CD8-positive, alpha-beta memory T cell (primary cell): ENCODE data around the gene PIGC. TPM values are rescaled to one million over a fixed set of nuclear protein-coding genes. Genes with fewer than 3 reads are reported as not detected.
A peak's percentile ranks its signal among the peaks of the same experiment; 100 is the strongest.

Experiments
- CTCF ChIA-PET: fragments of 350-600 bp; sonication (Branson Sonifier 250); formaldehyde crosslinking; loops from one replicate; lab custom pipeline; 2021; ENCODE audit warnings: antibody characterized with exemption; lab: Charles Lee
- POLR2A ChIA-PET: fragments of 350-600 bp; sonication (Branson Sonifier 250); formaldehyde crosslinking; loops from one replicate; lab custom pipeline; 2021; ENCODE audit warnings: antibody characterized with exemption; lab: Charles Lee
- DNase-seq, 5 donors: peaks; one replicate each; pipeline versions ENCODE4 v3.0.0 to v3.0.0-alpha.2; 2020 to 2022; ENCODE audit warnings: mixed read lengths in 1 of 5
- H3K27ac ChIP-seq: one replicate; pipeline ENCODE4 v1.7.0; 2013; ENCODE audit warnings: low read depth, mild to moderate bottlenecking, low read length, moderate library complexity
- H3K27me3 ChIP-seq: 2 replicates; pipeline ENCODE4 v1.7.0; 2013; ENCODE audit warnings: low read length, mild to moderate bottlenecking; ENCODE audit not compliant: insufficient read depth, poor library complexity, severe bottlenecking
- H3K36me3 ChIP-seq: 2 replicates; pipeline ENCODE4 v1.7.0; 2013; ENCODE audit warnings: mild to moderate bottlenecking, low read length, moderate library complexity; ENCODE audit not compliant: insufficient read depth
- H3K4me1 ChIP-seq: 2 replicates; pipeline ENCODE4 v1.7.0; 2013; ENCODE audit warnings: mild to moderate bottlenecking, low read length, moderate library complexity; ENCODE audit not compliant: insufficient read depth
- H3K4me3 ChIP-seq: 2 replicates; pipeline ENCODE4 v1.7.0; 2013; ENCODE audit warnings: mild to moderate bottlenecking, low read length
- H3K9me3 ChIP-seq: 2 replicates; pipeline ENCODE4 v1.7.0; 2013; ENCODE audit warnings: mild to moderate bottlenecking, low read length
- H3K27ac Mint-ChIP-seq, 8 donors: one replicate each; pipeline ENCODE4 v1.8.0; 2020 to 2021; ENCODE audit warnings: mixed read lengths in 8 of 8, mild to moderate bottlenecking in 6 of 8, inconsistent platforms in 3 of 8, moderate library complexity in 3 of 8
- H3K27me3 Mint-ChIP-seq, 2 donors: one replicate each; pipeline ENCODE4 v1.8.0; 2020 to 2021; ENCODE audit warnings: mixed read lengths in 2 of 2, mild to moderate bottlenecking in 1 of 2, moderate library complexity in 1 of 2
- H3K36me3 Mint-ChIP-seq, 3 donors: one replicate each; pipeline ENCODE4 v1.8.0; 2020 to 2021; ENCODE audit warnings: mixed read lengths in 3 of 3, inconsistent platforms in 1 of 3, mild to moderate bottlenecking in 1 of 3
- H3K4me1 Mint-ChIP-seq, 3 donors: one replicate each; pipeline ENCODE4 v1.8.0; 2020 to 2021; ENCODE audit warnings: mixed read lengths in 3 of 3, inconsistent platforms in 1 of 3, mild to moderate bottlenecking in 1 of 3
- H3K4me3 Mint-ChIP-seq, 7 donors: one replicate each; pipeline ENCODE4 v1.8.0; 2020 to 2021; ENCODE audit warnings: mixed read lengths in 7 of 7, mild to moderate bottlenecking in 6 of 7, moderate library complexity in 4 of 7, inconsistent platforms in 2 of 7
- H3K9me3 Mint-ChIP-seq, 5 donors: one replicate each; pipeline ENCODE4 v1.8.0; 2020 to 2022; ENCODE audit warnings: mixed read lengths in 5 of 5, mild to moderate bottlenecking in 3 of 5, moderate library complexity in 2 of 5, inconsistent platforms in 1 of 5
- polyA plus RNA-seq: library from polyadenylated mRNA; unstranded; fragments of 300-500 nt; fragmentation: Illumina TruSeq; gene quantifications from one replicate; pipeline ENCODE4 v1.2.3, GENCODE V29; 2021
- total RNA-seq, 2 experiments: library from RNA; stranded (reverse); gene quantifications; one replicate each; pipeline ENCODE4 v1.2.3, GENCODE V29; 2021

The PIGC gene
- total and polyA plus RNA-seq, 3 experiments from 2014 or later, result 26.4 to 88.5 (median 27.8) TPM

DNA sequence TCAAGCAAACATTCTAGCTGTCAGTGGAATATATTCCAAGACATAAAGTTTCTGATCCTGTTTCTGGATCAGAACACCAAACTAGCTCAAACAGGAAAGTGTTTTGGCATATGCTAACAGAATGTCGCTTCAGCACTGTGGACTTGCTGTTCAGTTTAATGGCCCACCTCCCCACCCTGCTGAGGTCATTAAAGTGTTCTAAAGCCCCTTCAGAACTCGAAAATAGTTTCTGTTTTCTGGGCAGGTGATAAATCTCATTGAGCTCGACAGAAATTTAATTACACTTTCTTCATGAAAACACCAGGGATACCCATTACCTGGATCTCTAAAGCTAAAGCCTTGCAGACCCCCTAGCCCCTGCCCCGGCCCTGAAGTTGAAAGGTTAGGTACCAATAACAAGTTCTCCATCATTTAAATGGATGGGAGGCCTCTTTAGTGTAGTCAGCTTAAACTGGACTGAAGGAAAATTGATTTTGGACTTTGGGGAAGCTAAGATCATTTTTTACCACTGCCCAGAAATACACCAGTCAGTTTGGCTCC is 27.3 kb downstream of the PIGC start:
- ChIA-PET POLR2A (no interaction called here), CTCF (interaction anchor here (0.9 kb wide), 1 partner anchor 17 kb away, joined by 4 read pairs; no protein-coding TSS in a partner anchor)
- H3K27me3 Mint-ChIP-seq, result peaks cover 0 to 1% of the 10 kb centered on the region in 2 donors
- H3K9me3 Mint-ChIP-seq, result no peaks in the 10 kb centered on the region
- peaks cover 4 to 13% (median 5%) of the 10 kb centered on the region in 3 donors for H3K36me3 Mint-ChIP-seq
- no peak overlapping the region for H3K4me3 Mint-ChIP-seq
- no peaks in the 10 kb centered on the region for H3K36me3 ChIP-seq
- no peaks in the 10 kb centered on the region for H3K4me1 ChIP-seq
- no peaks in the 10 kb centered on the region for H3K9me3 ChIP-seq
- H3K4me3 ChIP-seq, result no peak overlapping the region
- no peak overlapping the region for H3K27ac ChIP-seq
- H3K27me3 ChIP-seq, result no peaks in the 10 kb centered on the region
- peaks cover 0 to 8% (median 5%) of the 10 kb centered on the region in 3 donors for H3K4me1 Mint-ChIP-seq
- H3K27ac Mint-ChIP-seq, result no peak overlapping the region
- DNase-seq, result no peak

DNA sequence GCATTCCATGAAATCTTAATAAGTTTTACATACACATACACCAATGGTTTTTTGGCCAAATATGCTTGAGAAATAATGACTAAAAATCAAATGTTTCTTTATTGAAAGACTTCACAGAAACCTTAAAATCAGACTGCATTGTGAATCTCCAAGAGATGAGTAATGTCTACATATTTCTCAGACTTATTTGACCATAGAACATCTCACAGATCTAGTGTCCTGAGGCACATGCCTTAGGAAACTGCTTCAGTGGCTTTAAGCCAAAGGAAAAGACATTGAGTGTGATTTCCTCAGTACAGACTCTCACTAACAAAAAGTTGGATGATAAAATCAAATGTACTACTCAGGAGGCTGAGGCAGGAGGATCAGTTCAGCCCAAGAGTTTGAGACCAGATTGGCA is 29.5 kb downstream of the PIGC start:
- no peaks in the 10 kb centered on the region for H3K27me3 ChIP-seq
- DNase-seq, result no peak
- ChIA-PET POLR2A (no interaction called here), CTCF (interaction anchor here (0.7 kb wide), 1 partner anchor 10 kb away, joined by 3 read pairs; no protein-coding TSS in a partner anchor)
- peaks cover 4 to 19% (median 6%) of the 10 kb centered on the region in 3 donors for H3K36me3 Mint-ChIP-seq
- H3K27me3 Mint-ChIP-seq, result no peaks in the 10 kb centered on the region
- no peaks in the 10 kb centered on the region for H3K9me3 ChIP-seq
- H3K27ac ChIP-seq, result no peak overlapping the region
- no peak overlapping the region for H3K4me3 Mint-ChIP-seq
- H3K4me1 Mint-ChIP-seq, result peaks cover 0 to 8% (median 3%) of the 10 kb centered on the region in 3 donors
- H3K4me1 ChIP-seq, result no peaks in the 10 kb centered on the region
- H3K9me3 Mint-ChIP-seq, result no peaks in the 10 kb centered on the region
- no peaks in the 10 kb centered on the region for H3K36me3 ChIP-seq
- peak overlapping the region in 1 of 8 donors; percentile 36 for H3K27ac Mint-ChIP-seq
- H3K4me3 ChIP-seq, result no peak overlapping the region

DNA sequence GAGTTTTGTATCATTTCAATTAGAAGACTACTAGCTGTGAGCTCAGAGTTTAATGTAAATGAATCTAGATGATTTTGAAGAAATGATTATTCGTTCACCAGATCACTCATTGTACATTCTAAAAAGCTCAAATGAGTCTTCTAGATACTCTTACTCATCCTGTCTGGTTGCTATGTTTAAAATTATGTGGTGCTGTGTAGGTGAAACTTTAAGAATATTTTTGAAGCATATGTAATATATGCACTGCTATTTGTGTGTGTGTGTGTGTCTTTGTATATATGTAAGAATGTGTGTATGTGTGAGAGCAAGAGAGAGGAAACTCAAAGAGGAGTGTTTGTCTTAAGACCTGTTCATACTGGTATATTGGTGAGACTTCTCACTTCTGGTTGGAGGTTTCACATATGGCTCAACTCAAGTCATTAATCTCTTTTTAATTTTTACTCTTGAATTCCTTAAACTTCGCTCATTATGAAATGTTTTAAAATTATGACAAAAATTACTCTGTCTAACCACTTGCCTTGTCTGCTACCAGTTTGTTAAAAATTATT is 32.0 kb downstream of the PIGC start:
- no peak overlapping the region for H3K4me3 Mint-ChIP-seq
- H3K27me3 Mint-ChIP-seq, result no peaks in the 10 kb centered on the region
- H3K9me3 Mint-ChIP-seq, result no peaks in the 10 kb centered on the region
- no peaks in the 10 kb centered on the region for H3K4me1 ChIP-seq
- CTCF ChIA-PET, result interaction anchor here (0.8 kb wide), 1 partner anchor 54 kb away, joined by 3 read pairs; no protein-coding TSS in a partner anchor
- H3K27ac ChIP-seq, result no peak overlapping the region
- H3K27me3 ChIP-seq, result no peaks in the 10 kb centered on the region
- no peak overlapping the region for H3K27ac Mint-ChIP-seq
- POLR2A ChIA-PET, result no interaction called here
- no peaks in the 10 kb centered on the region for H3K36me3 ChIP-seq
- H3K4me3 ChIP-seq, result no peak overlapping the region
- peaks cover 0 to 4% (median 3%) of the 10 kb centered on the region in 3 donors for H3K4me1 Mint-ChIP-seq
- no peak for DNase-seq
- H3K9me3 ChIP-seq, result no peaks in the 10 kb centered on the region
- H3K36me3 Mint-ChIP-seq, result peaks cover 4 to 19% (median 8%) of the 10 kb centered on the region in 3 donors

DNA sequence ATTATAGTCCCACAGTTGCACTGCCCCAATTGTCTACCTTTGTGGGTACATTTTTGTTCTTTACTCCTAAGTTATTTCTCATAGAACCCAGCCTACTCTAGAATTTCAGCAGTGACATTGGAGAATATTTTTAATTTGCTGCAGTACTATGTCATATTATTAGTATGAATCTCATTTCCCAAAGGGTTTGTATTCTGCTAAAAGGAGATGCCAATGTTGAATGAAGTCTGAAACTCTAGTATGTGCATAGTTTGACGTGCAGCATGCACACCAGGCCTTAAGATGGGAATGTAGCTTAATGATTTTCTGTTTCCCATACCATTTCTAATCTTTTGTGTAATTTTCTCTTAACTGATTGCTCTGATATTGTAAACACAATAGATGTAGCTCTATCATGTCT is 33.8 kb downstream of the PIGC start:
- Histone ChIP-seq H3K9me3 (no peaks in the 10 kb centered on the region), H3K36me3 (no peaks in the 10 kb centered on the region), H3K27ac (no peak overlapping the region), H3K4me3 (no peak overlapping the region), H3K4me1 (no peaks in the 10 kb centered on the region), H3K27me3 (no peaks in the 10 kb centered on the region)
- Mint-ChIP-seq H3K4me3 (no peak overlapping the region), H3K4me1 (peaks cover 0 to 4% (median 3%) of the 10 kb centered on the region in 3 donors), H3K36me3 (peaks cover 4 to 19% (median 8%) of the 10 kb centered on the region in 3 donors), H3K9me3 (no peaks in the 10 kb centered on the region), H3K27ac (peak overlapping the region in 1 of 8 donors; percentile 36), H3K27me3 (no peaks in the 10 kb centered on the region)
- ChIA-PET POLR2A (no interaction called here), CTCF (no interaction called here)
- DNase-seq, result no peak

DNA sequence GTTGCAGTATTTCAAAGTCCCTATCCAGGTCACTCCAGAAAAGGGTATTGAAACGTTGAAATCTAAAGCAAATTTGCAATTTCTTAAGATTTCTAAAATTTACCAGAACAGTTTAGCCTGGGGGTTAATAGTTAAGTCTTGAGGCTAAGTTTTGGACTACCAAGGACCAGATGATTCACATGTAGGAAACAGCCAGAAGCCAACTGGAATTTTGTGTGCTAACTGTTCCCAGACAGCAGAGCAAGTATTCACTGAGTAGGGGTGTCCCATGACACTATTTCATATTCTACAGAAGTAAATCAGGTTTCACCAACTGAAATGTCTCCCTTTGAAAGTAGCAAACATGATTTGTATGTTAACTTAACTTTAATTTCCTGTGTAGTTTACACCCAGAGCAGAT is 34.9 kb downstream of the PIGC start:
- CTCF ChIA-PET, result no interaction called here
- Histone ChIP-seq H3K4me3 (no peak overlapping the region), H3K36me3 (no peaks in the 10 kb centered on the region), H3K4me1 (no peaks in the 10 kb centered on the region), H3K27ac (no peak overlapping the region), H3K9me3 (no peaks in the 10 kb centered on the region), H3K27me3 (no peaks in the 10 kb centered on the region)
- Mint-ChIP-seq H3K4me1 (peaks cover 0 to 8% (median 4%) of the 10 kb centered on the region in 3 donors), H3K27me3 (no peaks in the 10 kb centered on the region), H3K36me3 (peaks cover 2 to 18% (median 8%) of the 10 kb centered on the region in 3 donors), H3K4me3 (no peak overlapping the region), H3K27ac (no peak overlapping the region), H3K9me3 (no peaks in the 10 kb centered on the region)
- no peak for DNase-seq
- POLR2A ChIA-PET, result no interaction called here

DNA sequence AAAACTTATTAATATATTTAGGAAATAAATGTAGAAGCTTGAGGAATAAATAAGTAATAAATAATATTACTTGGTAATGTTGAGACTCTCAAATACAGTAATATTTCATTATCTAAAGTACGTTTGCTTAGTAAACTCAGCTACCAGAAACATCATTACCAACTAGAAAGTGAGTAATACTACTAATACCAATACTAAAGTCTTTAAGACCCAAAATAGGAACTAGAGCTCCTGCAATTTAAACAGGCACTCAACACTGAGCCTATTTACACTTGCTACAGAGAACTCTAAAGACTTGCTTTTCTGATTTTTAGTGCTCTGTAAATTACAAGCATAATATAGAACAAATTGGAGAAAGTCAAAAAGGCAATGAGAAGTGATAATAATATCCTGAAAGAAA is 36.9 kb downstream of the PIGC start:
- no peaks in the 10 kb centered on the region for H3K36me3 ChIP-seq
- CTCF ChIA-PET, result no interaction called here
- H3K4me1 ChIP-seq, result no peaks in the 10 kb centered on the region
- POLR2A ChIA-PET, result interaction anchor here (0.6 kb wide), 1 partner anchor 264 kb away, joined by 4 read pairs; no protein-coding TSS in a partner anchor
- no peak for DNase-seq
- H3K9me3 ChIP-seq, result no peaks in the 10 kb centered on the region
- peaks cover 12 to 22% (median 17%) of the 10 kb centered on the region in 3 donors for H3K4me1 Mint-ChIP-seq
- H3K36me3 Mint-ChIP-seq, result peaks cover 0 to 6% (median 3%) of the 10 kb centered on the region in 3 donors
- H3K4me3 Mint-ChIP-seq, result no peak overlapping the region
- no peaks in the 10 kb centered on the region for H3K9me3 Mint-ChIP-seq
- no peaks in the 10 kb centered on the region for H3K27me3 Mint-ChIP-seq
- H3K4me3 ChIP-seq, result no peak overlapping the region
- no peak overlapping the region for H3K27ac Mint-ChIP-seq
- no peaks in the 10 kb centered on the region for H3K27me3 ChIP-seq
- H3K27ac ChIP-seq, result no peak overlapping the region

DNA sequence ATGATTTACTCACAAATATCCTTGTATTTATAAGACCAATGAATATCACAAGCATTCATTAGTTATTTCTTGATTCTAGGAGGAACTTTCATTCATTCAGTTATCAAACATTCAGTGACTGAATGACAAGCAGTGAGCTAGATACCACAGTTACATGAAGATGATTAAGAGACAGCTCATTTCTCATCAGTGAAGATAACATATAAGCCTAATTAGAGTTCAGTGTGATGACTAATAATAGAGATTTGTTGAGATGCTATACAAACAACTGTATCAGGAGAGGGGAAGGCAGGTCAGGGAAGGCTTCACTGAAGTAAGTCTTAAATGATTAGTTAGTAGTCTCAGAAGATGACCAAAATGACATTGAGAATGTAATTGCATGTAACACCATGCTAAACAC is 38.0 kb downstream of the PIGC start:
- no peak overlapping the region for H3K27ac ChIP-seq
- Mint-ChIP-seq H3K9me3 (no peaks in the 10 kb centered on the region), H3K27me3 (no peaks in the 10 kb centered on the region), H3K4me3 (no peak overlapping the region), H3K36me3 (peaks cover 0 to 3% (median 2%) of the 10 kb centered on the region in 3 donors), H3K27ac (no peak overlapping the region), H3K4me1 (peaks cover 13 to 20% (median 16%) of the 10 kb centered on the region in 3 donors)
- H3K27me3 ChIP-seq, result no peaks in the 10 kb centered on the region
- H3K4me3 ChIP-seq, result no peak overlapping the region
- H3K4me1 ChIP-seq, result peaks cover 7% of the 10 kb centered on the region
- no peaks in the 10 kb centered on the region for H3K9me3 ChIP-seq
- POLR2A ChIA-PET, result no interaction called here
- CTCF ChIA-PET, result interaction anchor here (0.9 kb wide), 2 partner anchors 11 to 316 kb away, joined by 4 to 5 read pairs; no protein-coding TSS in a partner anchor
- DNase-seq, result no peak
- no peaks in the 10 kb centered on the region for H3K36me3 ChIP-seq

DNA sequence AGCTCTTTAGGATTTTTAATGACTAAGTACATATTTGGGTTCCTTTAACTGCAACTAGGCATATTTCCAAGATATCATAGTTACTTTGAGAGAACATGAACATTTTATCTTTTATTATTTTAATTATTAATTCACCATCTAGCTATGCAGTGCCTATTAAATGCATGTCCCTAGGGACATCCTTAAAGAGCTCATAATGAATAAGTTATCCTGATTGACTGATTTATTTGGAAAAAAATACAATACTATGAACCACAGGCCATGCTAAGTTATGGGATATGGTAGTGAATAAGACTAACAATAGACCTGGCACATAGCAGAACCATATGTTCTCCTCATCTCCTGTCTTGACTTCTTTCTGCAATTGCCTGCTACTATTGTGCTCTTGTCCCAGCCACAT is 39.7 kb downstream of the PIGC start:
- H3K9me3 Mint-ChIP-seq, result no peaks in the 10 kb centered on the region
- no peak overlapping the region for H3K27ac Mint-ChIP-seq
- Histone ChIP-seq H3K4me1 (peaks cover 24% of the 10 kb centered on the region), H3K27ac (no peak overlapping the region), H3K27me3 (no peaks in the 10 kb centered on the region), H3K4me3 (no peak overlapping the region), H3K9me3 (no peaks in the 10 kb centered on the region), H3K36me3 (no peaks in the 10 kb centered on the region)
- CTCF ChIA-PET, result interaction anchor here (0.9 to 1.5 kb wide), 4 partner anchors 278 to 603 kb away, joined by 3 to 4 read pairs (median 3); no protein-coding TSS in a partner anchor
- no peaks in the 10 kb centered on the region for H3K27me3 Mint-ChIP-seq
- H3K4me1 Mint-ChIP-seq, result peaks cover 31 to 38% (median 33%) of the 10 kb centered on the region in 3 donors
- no peak overlapping the region for H3K4me3 Mint-ChIP-seq
- no peak for DNase-seq
- POLR2A ChIA-PET, result no interaction called here
- peaks cover 0 to 2% (median 0%) of the 10 kb centered on the region in 3 donors for H3K36me3 Mint-ChIP-seq
